ENCODE measurements around the gene DLG2.

GRCh38 chr11:83533166-83533565, 2094.0 kb downstream of the DLG2 start:
- no peak for TF ChIP-seq CTCF (IDR thresholded peaks at IDR 0.05)
- no peak for TF ChIP-seq POLR2A (IDR thresholded peaks at IDR 0.05)

All from sigmoid colon (tissue), 3 donors.